GM18526 (cell line): ENCODE measurements around the gene RRP9.

ENCODE experiments used
- POLR2A ChIP-seq: IDR thresholded peaks from 3 replicates; pipeline ENCODE4 v1.6.1; 2011; ENCODE audit not compliant: insufficient read length; ENCODE audit errors: extremely low read depth

Gene RRP9

GRCh38 chr3:51938780-51939425 lies 2.8 kb downstream of the RRP9 start:
- TF ChIP-seq POLR2A: no peak

DNA sequence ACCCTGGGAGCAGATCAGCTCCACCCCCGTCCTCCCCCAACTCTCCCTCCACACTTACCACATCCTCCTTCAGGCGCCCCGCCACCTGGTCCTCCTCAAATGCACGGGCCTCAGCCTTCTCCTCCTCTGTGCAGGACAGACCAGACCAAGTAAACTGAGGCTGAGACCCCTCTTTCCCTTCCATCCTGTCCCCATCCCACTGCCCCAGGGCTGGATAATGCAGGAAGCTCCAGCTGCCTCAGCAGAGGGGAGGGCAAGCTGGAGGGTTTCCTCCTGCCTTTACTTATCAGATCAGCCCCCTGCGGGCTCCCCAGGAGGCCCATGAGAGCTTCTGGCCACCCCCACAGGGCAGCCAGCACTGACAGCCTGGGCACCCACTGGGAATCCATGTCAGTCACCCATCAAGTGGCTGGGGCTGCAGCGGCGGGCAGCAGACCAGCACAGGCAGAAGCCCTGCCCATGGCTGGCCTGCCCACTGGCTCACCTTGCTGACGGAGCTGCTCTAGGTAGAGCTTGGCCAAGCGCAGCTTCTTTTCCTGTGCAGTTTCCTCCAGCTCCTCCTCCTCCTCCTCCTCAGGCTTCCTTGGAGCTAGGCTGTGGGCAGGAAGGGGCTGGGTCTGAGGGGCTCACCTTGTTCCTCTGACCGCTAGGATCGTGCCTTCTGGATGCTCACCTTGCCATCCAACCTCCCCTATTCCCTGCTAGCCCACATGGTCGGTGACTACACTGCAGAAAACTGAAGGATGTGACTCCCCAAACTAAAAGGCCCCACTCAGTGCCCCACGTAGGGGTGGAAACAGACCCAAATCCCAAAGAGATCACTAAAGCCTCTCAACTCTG lies 3.9 kb downstream of the RRP9 start:
- TF ChIP-seq POLR2A: no peak

- no peak for TF ChIP-seq POLR2A
Observed at GRCh38 chr3:51937014-51937413, 4.7 kb downstream of the RRP9 start.

DNA sequence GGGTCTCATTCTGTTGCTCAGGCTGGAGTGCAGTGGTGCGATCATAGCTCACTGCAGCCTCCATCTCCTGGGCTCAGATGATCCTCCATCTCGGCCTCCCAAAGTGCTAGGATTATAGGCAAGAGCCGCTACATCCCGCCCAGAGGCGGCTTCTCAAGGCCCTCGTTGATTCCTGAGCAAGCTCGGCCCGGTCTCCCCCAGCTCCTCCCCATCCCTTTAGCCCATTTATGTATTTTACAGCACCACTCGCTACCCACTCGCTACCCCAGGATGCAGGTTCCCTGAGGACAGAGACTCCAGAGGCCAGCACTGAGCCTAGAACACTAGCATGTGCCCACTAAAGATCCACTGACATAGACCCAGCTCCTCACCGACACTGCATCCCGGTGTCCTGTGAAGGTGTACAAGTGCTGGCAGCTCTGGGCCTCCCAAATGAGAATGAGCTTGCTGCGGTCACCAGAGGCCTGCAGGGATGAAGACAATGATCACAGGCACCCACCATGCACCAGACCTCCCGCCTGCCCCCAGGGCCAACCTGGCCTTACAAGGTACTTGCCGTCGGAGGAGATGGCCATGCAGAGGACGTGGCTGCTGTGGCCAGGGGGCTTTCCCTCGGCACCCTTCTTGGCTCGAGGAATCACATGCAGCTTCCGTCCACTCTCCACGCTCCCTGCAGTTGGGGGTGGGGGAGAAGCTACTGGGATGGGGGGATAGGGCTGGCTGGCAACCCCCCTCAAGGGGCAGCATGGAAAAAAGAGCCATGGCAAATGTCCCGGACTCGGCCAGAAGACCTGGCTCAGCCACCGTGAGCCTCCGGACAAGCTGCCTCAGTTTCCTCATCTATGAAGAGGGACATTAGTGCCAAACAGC lies 5.6 kb downstream of the RRP9 start:
- TF ChIP-seq POLR2A: no peak

GRCh38 chr3:51934991-51935885 lies 6.5 kb downstream of the RRP9 start:
- TF ChIP-seq POLR2A: no peak

GRCh38 chr3:51934139-51934850 lies 7.4 kb downstream of the RRP9 start:
- no peak for TF ChIP-seq POLR2A

GRCh38 chr3:51933471-51934138 lies 8.1 kb downstream of the RRP9 start:
- no peak for TF ChIP-seq POLR2A

DNA sequence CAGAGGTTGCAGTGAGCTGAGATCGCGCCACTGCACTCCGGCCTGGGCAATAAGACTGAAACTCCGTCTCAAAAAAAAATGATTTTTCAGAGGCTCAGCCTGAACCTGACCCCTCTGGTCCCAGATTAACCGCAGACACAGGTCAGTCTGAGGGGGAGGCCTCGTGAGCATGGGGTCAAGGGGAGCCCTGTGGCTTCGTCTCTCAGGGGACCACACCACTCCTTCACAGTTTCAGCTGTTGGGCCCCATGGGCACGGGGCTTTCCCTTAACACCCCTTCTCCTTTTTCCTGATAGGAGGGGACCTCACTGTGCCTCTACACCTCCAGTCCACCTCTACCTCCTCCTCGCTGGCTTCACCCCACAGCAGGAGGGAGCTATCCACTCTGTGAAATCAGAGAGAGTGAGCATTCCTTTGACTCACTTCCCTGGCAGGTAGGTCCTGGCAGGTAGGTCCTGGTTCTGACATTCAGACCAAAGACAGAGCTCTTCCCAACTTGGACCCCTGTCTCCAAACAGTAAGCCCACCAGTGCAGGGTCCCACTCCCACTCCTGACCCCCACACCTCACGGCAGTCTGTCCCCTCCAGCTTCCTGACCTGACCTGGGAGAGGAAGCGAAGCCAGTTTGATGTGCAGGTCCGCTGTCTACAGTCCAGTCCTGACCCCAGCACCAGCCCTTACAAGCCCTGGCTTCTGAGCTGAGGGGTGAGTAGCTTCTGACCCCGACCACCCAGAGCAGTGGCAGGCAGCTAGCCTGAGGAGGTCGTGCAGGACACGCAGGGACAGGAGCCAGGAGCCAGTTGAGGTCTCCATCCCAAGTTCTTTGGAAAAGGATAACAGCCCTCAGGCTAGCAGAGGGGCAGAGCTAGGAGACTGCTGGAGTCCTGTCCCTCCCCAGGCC lies 9.0 kb downstream of the RRP9 start:
- no peak for TF ChIP-seq POLR2A

- no peak for TF ChIP-seq POLR2A
Observed at GRCh38 chr3:51931756-51932155, 9.9 kb downstream of the RRP9 start.

DNA sequence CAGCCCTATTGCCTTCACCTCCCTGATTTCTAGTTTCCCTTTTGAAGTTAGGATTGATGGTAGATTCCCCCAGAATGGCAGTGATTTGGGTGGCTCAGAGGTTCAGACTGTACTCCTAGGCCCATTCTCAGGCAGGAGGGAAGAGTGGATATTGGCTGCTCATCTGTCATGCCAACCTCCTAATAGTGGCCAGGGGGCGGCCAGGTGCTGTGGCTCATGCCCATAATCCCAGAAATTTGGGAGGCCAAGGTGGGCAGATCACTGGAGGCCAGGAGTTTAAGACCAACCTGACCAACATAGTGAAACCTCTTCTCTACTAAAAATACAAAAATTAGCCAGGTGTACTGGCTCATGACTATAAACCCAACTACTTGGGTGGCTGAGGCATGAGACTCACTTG lies 11.3 kb downstream of the RRP9 start:
- no peak for TF ChIP-seq POLR2A

- TF ChIP-seq POLR2A: no peak
Observed at GRCh38 chr3:51929420-51930003, 12.2 kb downstream of the RRP9 start.

- TF ChIP-seq POLR2A: no peak
Observed at GRCh38 chr3:51928438-51928837, 13.3 kb downstream of the RRP9 start.
